HFFc6 (cell line): ENCODE data around the gene SPATA46. TPM values are rescaled to one million over a fixed set of nuclear protein-coding genes. Genes with fewer than 3 reads are reported as not detected.

Experiments
- DNase-seq: peaks from one replicate; pipeline ENCODE4 v3.0.0-alpha.2; 2018
- H3K27ac Mint-ChIP-seq: 2 replicates; pipeline ENCODE4 v1.8.0; 2020; ENCODE audit warnings: mild to moderate bottlenecking, mixed read lengths
- H3K27me3 Mint-ChIP-seq: 2 replicates; pipeline ENCODE4 v1.8.0; 2021; ENCODE audit warnings: mild to moderate bottlenecking, moderate library complexity, mixed read lengths; ENCODE audit not compliant: insufficient read depth
- H3K36me3 Mint-ChIP-seq: 2 replicates; pipeline ENCODE4 v1.8.0; 2021; ENCODE audit warnings: low read depth, mixed read lengths
- H3K4me1 Mint-ChIP-seq: 2 replicates; pipeline ENCODE4 v1.8.0; 2020; ENCODE audit warnings: low read depth, mixed read lengths
- H3K4me3 Mint-ChIP-seq: 2 replicates; pipeline ENCODE4 v1.8.0; 2020; ENCODE audit warnings: mild to moderate bottlenecking, moderate library complexity, mixed read lengths
- H3K9me3 Mint-ChIP-seq: 2 replicates; pipeline ENCODE4 v1.8.0; 2020; ENCODE audit warnings: mild to moderate bottlenecking, mixed read lengths
- CTCF ChIP-seq: fragments of 200-600 bp; sonication (generic); IDR thresholded peaks from 2 replicates; pipeline ENCODE4 v1.5.0; 2021; ENCODE audit warnings: antibody characterized with exemption, mild to moderate bottlenecking
- microRNA-seq: library from miRNA; unstranded; fragments of <30 nt; microRNA quantifications from one replicate; pipeline ENCODE4, GENCODE V29; 2019
- total RNA-seq, 6 experiments: library from RNA; stranded (reverse); fragmentation: NEBNext Ultra II Directional; extraction: Animal tissue kit (Norgen Biotek cat#: 25700); gene quantifications; 2 replicates in 1 of 6; 3 replicates in 5 of 6; pipeline ENCODE4 v1.2.3, GENCODE V29; 2021

The SPATA46 gene
- total RNA-seq, 6 experiments from 2014 or later = not detected

DNA sequence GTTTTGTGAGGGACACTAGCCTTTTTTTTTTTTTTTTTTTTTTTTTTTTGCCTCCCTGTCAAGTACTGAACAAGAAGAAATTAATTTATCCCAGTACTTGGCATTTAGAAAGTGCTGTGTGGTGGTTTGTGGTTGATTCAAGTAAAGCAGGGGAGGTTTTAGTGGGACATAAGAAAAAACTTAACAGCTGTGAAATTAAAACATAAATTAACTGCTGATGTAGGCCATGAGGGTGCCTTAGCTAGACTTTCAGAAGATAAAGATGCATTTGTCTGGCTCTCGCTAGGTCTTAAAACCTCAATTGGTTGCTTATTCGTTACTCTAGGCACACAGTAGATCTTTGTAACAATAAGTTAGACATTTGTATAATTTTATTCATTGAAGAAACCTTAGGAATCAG lies 52.3 kb downstream of the SPATA46 start:
- Mint-ChIP-seq H3K4me1 (peaks cover 6% of the 10 kb centered on the region; the same call in 1 of the 2 replicates), H3K4me3 (no peak overlapping the region), H3K27me3 (peaks cover 23% of the 10 kb centered on the region), H3K36me3 (no peaks in the 10 kb centered on the region), H3K9me3 (no peaks in the 10 kb centered on the region), H3K27ac (no peak overlapping the region)
- no peak for TF ChIP-seq CTCF
- no peak for DNase-seq

Small RNAs within 50 kb of the gene (microRNA-seq; reads per million reads assigned to microRNA genes)
- gene MIR556 = not detected

Other genes with a start within 250 kb of the SPATA46 start
- under 1 TPM; 0.09 to 0.43 (median 0.20) TPM for gene C1orf226, start 4.9 kb upstream of the SPATA46 start, total RNA-seq
- gene SH2D1B, start 35.3 kb upstream of the SPATA46 start, total RNA-seq = not detected
- gene UHMK1, start 121.0 kb upstream of the SPATA46 start, total RNA-seq = 100 to 1,000 TPM in 4 of 6 experiments, 10 to 100 TPM in 2; 97.6 to 121 (median 105) TPM
- gene UAP1, start 184.9 kb upstream of the SPATA46 start, total RNA-seq = 100 to 1,000 TPM; 105 to 192 (median 117) TPM